PC-9 (cell line): ENCODE results near the gene ZNF516.

ENCODE experiments used
- EZH2 ChIP-seq: fragments of 200-600 bp; sonication (generic); IDR thresholded peaks from 2 replicates; pipeline ENCODE4 v1.8.0; 2017; ENCODE audit warnings: antibody characterized with exemption, low read depth
- TF ChIP-seq, protein P1 (sequence below): fragments of 200-600 bp; sonication (generic); conservative IDR thresholded peaks from 2 replicates; pipeline ENCODE4 v1.6.1; 2017; ENCODE audit warnings: mixed run types, antibody characterized with exemption, mild to moderate bottlenecking, moderate library complexity

DNA sequence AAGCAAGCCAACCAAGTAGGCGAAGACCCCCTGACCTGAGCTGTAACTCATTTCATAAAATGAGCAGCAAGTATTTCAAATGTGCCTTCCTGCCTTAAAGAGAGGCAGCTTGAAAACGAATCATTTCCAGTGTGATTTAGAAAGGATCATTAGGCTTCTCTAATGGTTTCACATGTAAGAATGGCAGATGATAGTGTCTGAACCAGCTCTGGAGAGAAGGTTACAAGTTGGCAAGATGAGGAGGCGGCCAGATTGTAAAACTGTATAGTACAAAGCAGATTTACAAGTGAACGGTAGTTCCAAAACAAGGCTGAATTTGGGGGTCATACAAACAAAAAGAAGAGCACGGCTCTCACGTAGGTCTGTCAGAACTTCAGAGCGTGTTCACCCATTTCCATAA, 132.4 kb downstream of the ZNF516 start:
- TF ChIP-seq, protein P1, sequence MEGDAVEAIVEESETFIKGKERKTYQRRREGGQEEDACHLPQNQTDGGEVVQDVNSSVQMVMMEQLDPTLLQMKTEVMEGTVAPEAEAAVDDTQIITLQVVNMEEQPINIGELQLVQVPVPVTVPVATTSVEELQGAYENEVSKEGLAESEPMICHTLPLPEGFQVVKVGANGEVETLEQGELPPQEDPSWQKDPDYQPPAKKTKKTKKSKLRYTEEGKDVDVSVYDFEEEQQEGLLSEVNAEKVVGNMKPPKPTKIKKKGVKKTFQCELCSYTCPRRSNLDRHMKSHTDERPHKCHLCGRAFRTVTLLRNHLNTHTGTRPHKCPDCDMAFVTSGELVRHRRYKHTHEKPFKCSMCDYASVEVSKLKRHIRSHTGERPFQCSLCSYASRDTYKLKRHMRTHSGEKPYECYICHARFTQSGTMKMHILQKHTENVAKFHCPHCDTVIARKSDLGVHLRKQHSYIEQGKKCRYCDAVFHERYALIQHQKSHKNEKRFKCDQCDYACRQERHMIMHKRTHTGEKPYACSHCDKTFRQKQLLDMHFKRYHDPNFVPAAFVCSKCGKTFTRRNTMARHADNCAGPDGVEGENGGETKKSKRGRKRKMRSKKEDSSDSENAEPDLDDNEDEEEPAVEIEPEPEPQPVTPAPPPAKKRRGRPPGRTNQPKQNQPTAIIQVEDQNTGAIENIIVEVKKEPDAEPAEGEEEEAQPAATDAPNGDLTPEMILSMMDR: no peak
- TF ChIP-seq EZH2: no peak
